ENCODE results near the gene TNFSF12. TPM values are rescaled to one million over a fixed set of nuclear protein-coding genes. Genes with fewer than 3 reads are reported as not detected.

Gene TNFSF12
- total RNA-seq, 1 donor = 11.7 TPM

DNA sequence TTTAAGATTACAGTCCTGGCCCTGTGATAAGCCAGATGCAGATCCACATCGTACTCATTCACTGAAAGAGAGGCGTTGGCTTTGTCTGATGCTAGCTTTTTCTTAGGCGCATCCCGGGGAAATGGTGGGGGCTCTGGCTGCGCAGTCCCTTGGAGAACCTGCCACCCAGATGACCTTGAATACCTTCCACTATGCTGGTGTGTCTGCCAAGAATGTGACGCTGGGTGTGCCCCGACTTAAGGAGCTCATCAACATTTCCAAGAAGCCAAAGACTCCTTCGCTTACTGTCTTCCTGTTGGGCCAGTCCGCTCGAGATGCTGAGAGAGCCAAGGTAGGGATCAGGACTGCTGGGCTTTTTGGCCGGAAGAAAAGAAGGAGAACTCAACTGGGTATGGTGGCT, 40.7 kb upstream of the TNFSF12 start:
- no peak for DNase-seq (ENCODE audit: low read depth)
- no peak overlapping the region for H3K4me3 ChIP-seq (ENCODE audit: low read depth, low read length)
- TF ChIP-seq, protein P1, sequence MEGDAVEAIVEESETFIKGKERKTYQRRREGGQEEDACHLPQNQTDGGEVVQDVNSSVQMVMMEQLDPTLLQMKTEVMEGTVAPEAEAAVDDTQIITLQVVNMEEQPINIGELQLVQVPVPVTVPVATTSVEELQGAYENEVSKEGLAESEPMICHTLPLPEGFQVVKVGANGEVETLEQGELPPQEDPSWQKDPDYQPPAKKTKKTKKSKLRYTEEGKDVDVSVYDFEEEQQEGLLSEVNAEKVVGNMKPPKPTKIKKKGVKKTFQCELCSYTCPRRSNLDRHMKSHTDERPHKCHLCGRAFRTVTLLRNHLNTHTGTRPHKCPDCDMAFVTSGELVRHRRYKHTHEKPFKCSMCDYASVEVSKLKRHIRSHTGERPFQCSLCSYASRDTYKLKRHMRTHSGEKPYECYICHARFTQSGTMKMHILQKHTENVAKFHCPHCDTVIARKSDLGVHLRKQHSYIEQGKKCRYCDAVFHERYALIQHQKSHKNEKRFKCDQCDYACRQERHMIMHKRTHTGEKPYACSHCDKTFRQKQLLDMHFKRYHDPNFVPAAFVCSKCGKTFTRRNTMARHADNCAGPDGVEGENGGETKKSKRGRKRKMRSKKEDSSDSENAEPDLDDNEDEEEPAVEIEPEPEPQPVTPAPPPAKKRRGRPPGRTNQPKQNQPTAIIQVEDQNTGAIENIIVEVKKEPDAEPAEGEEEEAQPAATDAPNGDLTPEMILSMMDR (IDR thresholded peaks at IDR 0.05; ENCODE audit: insufficient read depth, low read depth, low read length) = no peak

DNA sequence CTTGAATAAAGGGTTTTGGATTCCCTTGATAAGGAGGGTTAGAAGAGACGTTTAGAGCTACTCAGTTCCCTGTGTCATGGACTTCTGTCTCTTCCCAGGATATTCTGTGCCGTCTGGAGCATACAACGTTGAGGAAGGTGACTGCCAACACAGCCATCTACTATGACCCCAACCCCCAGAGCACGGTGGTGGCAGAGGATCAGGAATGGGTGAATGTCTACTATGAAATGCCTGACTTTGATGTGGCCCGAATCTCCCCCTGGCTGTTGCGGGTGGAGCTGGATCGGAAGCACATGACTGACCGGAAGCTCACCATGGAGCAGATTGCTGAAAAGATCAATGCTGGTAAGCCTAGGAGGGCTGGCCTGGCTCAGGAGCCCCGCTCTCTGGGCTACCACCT, 40.0 kb upstream of the TNFSF12 start:
- TF ChIP-seq, protein P1 (IDR thresholded peaks at IDR 0.05; ENCODE audit: insufficient read depth, low read depth, low read length) = no peak
- DNase-seq (ENCODE audit: low read depth) = no peak
- H3K4me3 ChIP-seq (ENCODE audit: low read depth, low read length) = no peak overlapping the region

DNA sequence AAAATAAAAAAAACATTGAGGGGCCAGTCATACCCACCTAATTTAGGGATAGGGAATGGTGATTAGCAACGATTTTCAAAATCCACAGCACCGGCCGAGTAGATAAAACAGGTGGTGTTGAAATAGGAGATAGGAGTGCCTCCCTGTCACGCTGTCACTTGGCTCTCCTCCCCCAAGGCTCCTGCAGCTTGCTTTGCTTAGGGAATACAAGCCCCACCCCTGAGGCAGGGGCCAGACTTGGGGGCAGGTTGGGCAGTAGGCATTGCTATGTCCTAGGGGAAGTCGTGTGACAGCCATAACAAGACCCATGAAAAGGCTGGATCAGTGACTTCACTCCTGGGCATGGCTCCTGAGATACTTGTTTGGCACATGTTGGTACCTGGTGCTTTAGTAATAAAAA, 38.9 kb upstream of the TNFSF12 start:
- no peak overlapping the region for H3K4me3 ChIP-seq (ENCODE audit: low read depth, low read length)
- DNase-seq (ENCODE audit: low read depth) = no peak
- TF ChIP-seq, protein P1 (IDR thresholded peaks at IDR 0.05; ENCODE audit: insufficient read depth, low read depth, low read length) = no peak

DNA sequence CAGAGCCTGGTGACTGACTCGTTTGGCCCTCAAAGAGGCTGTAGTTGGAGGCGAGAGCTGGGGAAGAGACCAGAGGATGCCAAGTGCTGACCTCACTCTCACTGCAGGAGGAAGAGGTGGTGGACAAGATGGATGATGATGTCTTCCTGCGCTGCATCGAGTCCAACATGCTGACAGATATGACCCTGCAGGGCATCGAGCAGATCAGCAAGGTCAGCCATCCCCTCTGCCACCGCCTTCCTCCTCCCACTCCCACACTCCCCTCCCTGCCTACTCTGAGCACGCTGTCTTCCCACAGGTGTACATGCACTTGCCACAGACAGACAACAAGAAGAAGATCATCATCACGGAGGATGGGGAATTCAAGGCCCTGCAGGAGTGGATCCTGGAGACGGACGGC, 37.8 kb upstream of the TNFSF12 start:
- TF ChIP-seq, protein P1 (IDR thresholded peaks at IDR 0.05; ENCODE audit: insufficient read depth, low read depth, low read length) = no peak

DNA sequence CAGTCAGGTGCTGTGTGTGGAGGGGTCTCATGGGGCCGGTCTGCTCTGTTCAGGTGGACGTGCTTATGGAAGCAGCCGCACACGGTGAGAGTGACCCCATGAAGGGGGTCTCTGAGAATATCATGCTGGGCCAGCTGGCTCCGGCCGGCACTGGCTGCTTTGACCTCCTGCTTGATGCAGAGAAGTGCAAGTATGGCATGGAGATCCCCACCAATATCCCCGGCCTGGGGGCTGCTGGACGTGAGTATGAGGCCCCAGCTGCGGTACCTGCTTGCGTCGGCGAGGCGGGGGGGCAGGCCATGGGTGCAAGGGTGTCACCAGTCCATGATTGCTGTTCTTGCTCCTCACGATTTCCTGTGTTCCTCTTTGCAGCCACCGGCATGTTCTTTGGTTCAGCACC, 36.8 kb upstream of the TNFSF12 start:
- no peak overlapping the region for H3K4me3 ChIP-seq (ENCODE audit: low read depth, low read length)
- no peak for DNase-seq (ENCODE audit: low read depth)
- TF ChIP-seq, protein P1 (IDR thresholded peaks at IDR 0.05; ENCODE audit: insufficient read depth, low read depth, low read length) = no peak

More for the DNA sequence above, 37.8 kb upstream of the TNFSF12 start:
- H3K4me3 ChIP-seq (ENCODE audit: low read depth, low read length) = no peak overlapping the region
- no peak for DNase-seq (ENCODE audit: low read depth)

DNA sequence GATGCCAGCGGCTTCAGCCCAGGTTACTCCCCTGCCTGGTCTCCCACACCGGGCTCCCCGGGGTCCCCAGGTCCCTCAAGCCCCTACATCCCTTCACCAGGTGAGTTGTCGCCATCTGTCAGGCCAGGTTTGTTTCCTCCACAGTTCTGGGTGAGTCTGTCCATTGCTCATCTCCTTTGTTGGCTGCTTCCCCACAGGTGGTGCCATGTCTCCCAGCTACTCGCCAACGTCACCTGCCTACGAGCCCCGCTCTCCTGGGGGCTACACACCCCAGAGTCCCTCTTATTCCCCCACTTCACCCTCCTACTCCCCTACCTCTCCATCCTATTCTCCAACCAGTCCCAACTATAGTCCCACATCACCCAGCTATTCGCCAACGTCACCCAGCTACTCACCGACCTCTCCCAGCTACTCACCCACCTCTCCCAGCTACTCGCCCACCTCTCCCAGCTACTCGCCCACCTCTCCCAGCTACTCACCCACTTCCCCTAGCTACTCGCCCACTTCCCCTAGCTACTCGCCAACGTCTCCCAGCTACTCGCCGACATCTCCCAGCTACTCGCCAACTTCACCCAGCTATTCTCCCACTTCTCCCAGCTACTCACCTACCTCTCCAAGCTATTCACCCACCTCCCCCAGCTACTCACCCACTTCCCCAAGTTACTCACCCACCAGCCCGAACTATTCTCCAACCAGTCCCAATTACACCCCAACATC, 35.9 kb upstream of the TNFSF12 start:
- no peak for DNase-seq (ENCODE audit: low read depth)
- no peak overlapping the region for H3K4me3 ChIP-seq (ENCODE audit: low read depth, low read length)
- TF ChIP-seq, protein P1 (IDR thresholded peaks at IDR 0.05; ENCODE audit: insufficient read depth, low read depth, low read length) = no peak

All from fibroblast of villous mesenchyme (primary cell).